ENCODE data around the gene NDUFAF7.

- no peak for TF ChIP-seq CTCF (conservative IDR thresholded peaks at IDR 0.05; ENCODE audit: low read depth, low read length)
- no peak for TF ChIP-seq EZH2 (IDR thresholded peaks at IDR 0.05; ENCODE audit: borderline replicate concordance, low read depth, low read length, poor library complexity, severe bottlenecking)
These were observed 51.7 kb downstream of the NDUFAF7 start for GRCh38 chr2:37283207-37283606.

Data from A673 (cell line).